KOPT-K1 (cell line): ENCODE results near the gene STRA8.

Experiments used
- H3K27ac ChIP-seq: fragments of 200-600 bp; sonication (generic); 2 replicates; pipeline ENCODE4 v1.5.1; 2016; ENCODE audit warnings: antibody characterized with exemption, mild to moderate bottlenecking, low read depth, low read length; ENCODE audit not compliant: poor library complexity, severe bottlenecking
- H3K36me3 ChIP-seq: fragments of 200-600 bp; sonication (generic); 2 replicates; pipeline ENCODE4 v1.5.1; 2017; ENCODE audit warnings: antibody characterized with exemption, mild to moderate bottlenecking, low read length, moderate library complexity; ENCODE audit not compliant: insufficient read depth
- H3K9me3 ChIP-seq: fragments of 200-600 bp; sonication (generic); 2 replicates; pipeline ENCODE4 v1.5.1; 2017; ENCODE audit warnings: antibody characterized with exemption, low read length, mild to moderate bottlenecking; ENCODE audit not compliant: insufficient read depth, poor library complexity, severe bottlenecking

Gene STRA8

GRCh38 chr7:135233570-135233969, at the start of gene STRA8:
Gene STRA8 (plus strand): TSS chr7:135233838. CDS start chr7:135240525, 6,687 bp downstream.
- Histone ChIP-seq H3K27ac (no peak within 1 kb of the TSS), H3K9me3 (no peaks in the 10 kb centered on the region), H3K36me3 (no peaks in the 10 kb centered on the region)

- H3K27ac ChIP-seq = no peak overlapping the region
- peaks cover 50% of the 10 kb centered on the region for H3K9me3 ChIP-seq
- peaks cover 41% of the 10 kb centered on the region; the same call in 1 of the 2 replicates for H3K36me3 ChIP-seq
These were observed 49.3 kb upstream of the STRA8 start for GRCh38 chr7:135184254-135184841.

GRCh38 chr7:135185471-135186260, 48.0 kb upstream of the STRA8 start:
- peaks cover 42% of the 10 kb centered on the region; the same call in 1 of the 2 replicates for H3K36me3 ChIP-seq
- peaks cover 37% of the 10 kb centered on the region for H3K9me3 ChIP-seq
- no peak overlapping the region for H3K27ac ChIP-seq

GRCh38 chr7:135186261-135186540, 47.4 kb upstream of the STRA8 start:
- Histone ChIP-seq H3K9me3 (peaks cover 32% of the 10 kb centered on the region), H3K27ac (no peak overlapping the region), H3K36me3 (peaks cover 42% of the 10 kb centered on the region; the same call in 1 of the 2 replicates)

GRCh38 chr7:135186841-135187253, 46.8 kb upstream of the STRA8 start:
- Histone ChIP-seq H3K36me3 (peaks cover 42% of the 10 kb centered on the region; the same call in 1 of the 2 replicates), H3K27ac (no peak overlapping the region), H3K9me3 (peaks cover 25% of the 10 kb centered on the region)

- Histone ChIP-seq H3K36me3 (peaks cover 50% of the 10 kb centered on the region; the same call in 1 of the 2 replicates), H3K9me3 (peaks cover 10% of the 10 kb centered on the region), H3K27ac (no peak overlapping the region)
These were observed 45.2 kb upstream of the STRA8 start for GRCh38 chr7:135188298-135188984.

GRCh38 chr7:135189221-135189662, 44.4 kb upstream of the STRA8 start:
- H3K36me3 ChIP-seq = peaks cover 52% of the 10 kb centered on the region; the same call in 1 of the 2 replicates
- peaks cover 2% of the 10 kb centered on the region for H3K9me3 ChIP-seq
- no peak overlapping the region for H3K27ac ChIP-seq

GRCh38 chr7:135189961-135190360, 43.7 kb upstream of the STRA8 start:
- peaks cover 48% of the 10 kb centered on the region; the same call in 1 of the 2 replicates for H3K36me3 ChIP-seq
- no peak overlapping the region for H3K27ac ChIP-seq
- no peaks in the 10 kb centered on the region for H3K9me3 ChIP-seq

- Histone ChIP-seq H3K27ac (no peak overlapping the region), H3K9me3 (no peaks in the 10 kb centered on the region), H3K36me3 (peaks cover 48% of the 10 kb centered on the region; the same call in 1 of the 2 replicates)
These were observed 42.9 kb upstream of the STRA8 start for GRCh38 chr7:135190703-135191102.

GRCh38 chr7:135192914-135193536, 40.6 kb upstream of the STRA8 start:
- H3K27ac ChIP-seq = no peak overlapping the region
- H3K36me3 ChIP-seq = peaks cover 52% of the 10 kb centered on the region; the same call in 1 of the 2 replicates
- H3K9me3 ChIP-seq = no peaks in the 10 kb centered on the region

- no peak overlapping the region for H3K27ac ChIP-seq
- H3K9me3 ChIP-seq = no peaks in the 10 kb centered on the region
- peaks cover 46% of the 10 kb centered on the region; the same call in 1 of the 2 replicates for H3K36me3 ChIP-seq
These were observed 40.0 kb upstream of the STRA8 start for GRCh38 chr7:135193615-135194081.

GRCh38 chr7:135194494-135195095, 39.0 kb upstream of the STRA8 start:
- no peak overlapping the region for H3K27ac ChIP-seq
- peaks cover 38% of the 10 kb centered on the region; the same call in 1 of the 2 replicates for H3K36me3 ChIP-seq
- H3K9me3 ChIP-seq = no peaks in the 10 kb centered on the region

- H3K36me3 ChIP-seq = peaks cover 38% of the 10 kb centered on the region; the same call in 1 of the 2 replicates
- H3K9me3 ChIP-seq = no peaks in the 10 kb centered on the region
- H3K27ac ChIP-seq = no peak overlapping the region
These were observed 38.5 kb upstream of the STRA8 start for GRCh38 chr7:135195156-135195555.

- H3K9me3 ChIP-seq = no peaks in the 10 kb centered on the region
- H3K36me3 ChIP-seq = peaks cover 47% of the 10 kb centered on the region; the same call in 1 of the 2 replicates
- H3K27ac ChIP-seq = no peak overlapping the region
These were observed 37.5 kb upstream of the STRA8 start for GRCh38 chr7:135195968-135196629.
